Aorta (tissue), 5 donors: ENCODE measurements around the gene KRT76. TPM values are rescaled to one million over a fixed set of nuclear protein-coding genes. Genes with fewer than 3 reads are reported as not detected.

Experiments
- ATAC-seq: fragments of 200-7000 bp; cut with Tn5 transposase; one replicate; pipeline ENCODE4 v1.9.1; 2022; ENCODE audit warnings: moderate library complexity; ENCODE audit not compliant: low FRiP score
- DNase-seq, 2 donors: peaks; one replicate each; pipeline ENCODE4 v3.0.0-alpha.2; 2020
- H3K27ac ChIP-seq, 2 donors: one replicate each; pipeline ENCODE4 v1.5.1; 2013; ENCODE audit warnings: low read length in 2 of 2, mild to moderate bottlenecking in 2 of 2, moderate library complexity in 2 of 2, control low read depth in 1 of 2, inconsistent platforms in 1 of 2, low read depth in 1 of 2
- H3K27me3 ChIP-seq, 2 donors: one replicate each; pipeline ENCODE4 v1.6.1; 2013; ENCODE audit warnings: control low read depth in 1 of 2, low read length in 1 of 2, mild to moderate bottlenecking in 1 of 2, moderate library complexity in 1 of 2; ENCODE audit not compliant: insufficient read depth in 2 of 2, control insufficient read depth in 1 of 2
- H3K36me3 ChIP-seq, 2 donors: one replicate each; pipeline ENCODE4 v1.6.1; 2013; ENCODE audit warnings: control low read depth in 1 of 2, low read length in 1 of 2, mild to moderate bottlenecking in 1 of 2; ENCODE audit not compliant: insufficient read depth in 2 of 2, control insufficient read depth in 1 of 2
- H3K4me1 ChIP-seq, 2 donors: one replicate each; pipeline ENCODE4 v1.6.1; 2013; ENCODE audit warnings: low read length in 2 of 2, control low read depth in 1 of 2, mild to moderate bottlenecking in 1 of 2, moderate library complexity in 1 of 2; ENCODE audit not compliant: insufficient read depth in 2 of 2, control insufficient read depth in 1 of 2
- H3K4me3 ChIP-seq, 2 donors: one replicate each; pipeline ENCODE4 v1.5.1; 2013; ENCODE audit warnings: low read length in 2 of 2, control low read depth in 1 of 2, mild to moderate bottlenecking in 1 of 2
- H3K9me3 ChIP-seq: one replicate; pipeline ENCODE4 v1.6.1; 2013; ENCODE audit warnings: mild to moderate bottlenecking, low read length; ENCODE audit not compliant: control insufficient read depth
- WGBS, 2 donors: extraction: QIAGEN DNeasy Blood & Tissue Kit; methylation state at CpG; one replicate each; pipeline ENCODE4 v1.1.7; 2013; 5-methylcytosine and 5-hydroxymethylcytosine counted together
- intact Hi-C, 2 donors: fragments of 100-400 bp; cut with DNase I; formaldehyde crosslinking; loops; one replicate each; pipeline versions ENCODE4 v1.14.2 to v1.15.0; 2022
- polyA plus RNA-seq, 2 donors: library from polyadenylated mRNA; stranded (reverse); fragments of 200-250 nt; gene quantifications; one replicate each; pipeline ENCODE4 v1.2.3, GENCODE V29; 2013
- total RNA-seq, 2 donors: library from RNA; stranded (reverse); fragmentation: NEBNext Ultra II Directional; extraction: Animal tissue kit (Norgen Biotek cat#: 25700); gene quantifications; one replicate each; pipeline ENCODE4 v1.2.1, GENCODE V29; 2021
- donor health status: healthy with polysubstance abuse.
- donor health status: Bipolar disorder and iron deficiency.
- donor health status: DM: no; HTN: no; CAD: no.
- donor health status: DM: no; HTN: no; CAD: no.
- donor health status: DM: yes; HTN: yes; CAD: no.

KRT76 gene
- total and polyA plus RNA-seq, 4 donors, result not detected

DNA sequence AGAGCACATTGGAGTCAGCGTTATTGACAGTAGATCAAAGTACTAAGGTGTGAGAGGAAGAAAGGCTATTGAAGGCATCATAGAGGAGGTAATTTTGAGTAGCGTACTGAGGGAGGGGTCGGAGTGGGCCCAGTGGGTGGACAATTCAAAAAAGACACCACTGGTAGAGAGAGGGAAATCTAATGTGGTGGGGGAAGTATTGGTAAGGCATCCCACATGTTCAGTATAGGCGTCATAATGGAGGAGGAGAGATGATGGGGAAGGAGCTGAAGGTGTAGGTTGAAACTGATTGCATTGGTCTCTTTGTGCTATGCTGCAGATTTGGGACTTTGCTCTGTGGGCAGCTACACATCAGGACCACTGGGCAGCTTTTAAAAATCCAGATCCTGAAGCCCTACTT lies 50.1 kb downstream of the KRT76 start:
- Histone ChIP-seq H3K27ac (no peak overlapping the region), H3K4me3 (no peak overlapping the region), H3K36me3 (no peaks in the 10 kb centered on the region), H3K27me3 (no peaks in the 10 kb centered on the region), H3K4me1 (no peaks in the 10 kb centered on the region), H3K9me3 (peaks cover 2% of the 10 kb centered on the region)
- intact Hi-C loops, result no loop called here
- 81 to 84% methylated on average over 4 of the region's 4 CpGs for WGBS, 2 donors
- DNase-seq (no peak), ATAC-seq (no peak)

DNA sequence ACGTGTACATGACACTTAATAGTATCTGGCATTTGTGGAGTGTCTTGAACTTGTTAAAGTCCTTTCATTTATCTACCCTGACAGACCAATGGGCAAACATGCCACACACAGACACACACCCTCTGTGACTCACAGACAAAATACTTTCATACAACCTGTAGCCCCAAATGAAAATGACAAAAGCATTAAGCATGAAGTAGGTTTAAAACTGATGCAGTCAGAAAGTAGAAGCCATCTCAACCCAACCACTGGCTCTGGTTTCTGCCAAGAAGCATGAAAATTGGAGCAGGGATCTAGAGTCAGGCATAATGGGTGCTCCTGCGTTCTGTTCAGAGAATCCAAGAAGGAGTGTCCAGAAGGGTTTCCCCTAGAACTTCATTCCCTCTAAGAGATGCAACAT lies 50.7 kb downstream of the KRT76 start:
- H3K4me3 ChIP-seq, result no peak overlapping the region
- no peaks in the 10 kb centered on the region for H3K27me3 ChIP-seq
- H3K27ac ChIP-seq, result no peak overlapping the region
- 61 to 66% methylated on average over 2 of the region's 2 CpGs for WGBS, 2 donors
- peaks cover 2% of the 10 kb centered on the region for H3K9me3 ChIP-seq
- no peak for ATAC-seq
- no peaks in the 10 kb centered on the region for H3K36me3 ChIP-seq
- DNase-seq, result no peak
- H3K4me1 ChIP-seq, result no peaks in the 10 kb centered on the region
- intact Hi-C loops, result no loop called here

GRCh38 chr12:52724384-52724783 lies 52.8 kb downstream of the KRT76 start:
- WGBS, 2 donors, result 87 to 89% methylated on average over 3 of the region's 3 CpGs
- no peaks in the 10 kb centered on the region for H3K36me3 ChIP-seq
- no peak overlapping the region for H3K4me3 ChIP-seq
- no peaks in the 10 kb centered on the region for H3K4me1 ChIP-seq
- no peaks in the 10 kb centered on the region for H3K27me3 ChIP-seq
- H3K9me3 ChIP-seq, result no peaks in the 10 kb centered on the region
- intact Hi-C loops, result no loop called here
- H3K27ac ChIP-seq, result no peak overlapping the region
- no peak for ATAC-seq
- no peak for DNase-seq

- WGBS, 2 donors, result 73 to 78% methylated on average over 2 of the region's 2 CpGs
- no peaks in the 10 kb centered on the region for H3K9me3 ChIP-seq
- intact Hi-C loops, result no loop called here
- H3K4me1 ChIP-seq, result no peaks in the 10 kb centered on the region
- H3K36me3 ChIP-seq, result no peaks in the 10 kb centered on the region
- DNase-seq (no peak), ATAC-seq (no peak)
- no peaks in the 10 kb centered on the region for H3K27me3 ChIP-seq
- H3K27ac ChIP-seq, result no peak overlapping the region
- no peak overlapping the region for H3K4me3 ChIP-seq
Observed at GRCh38 chr12:52722680-52723079, 54.5 kb downstream of the KRT76 start.

GRCh38 chr12:52721838-52722470 lies 55.2 kb downstream of the KRT76 start:
- ATAC-seq (no peak), DNase-seq (no peak)
- Histone ChIP-seq H3K4me1 (no peaks in the 10 kb centered on the region), H3K27me3 (no peaks in the 10 kb centered on the region), H3K4me3 (no peak overlapping the region), H3K27ac (no peak overlapping the region), H3K36me3 (no peaks in the 10 kb centered on the region), H3K9me3 (no peaks in the 10 kb centered on the region)
- intact Hi-C loops, result no loop called here
- 61 to 65% methylated on average over 3 of the region's 3 CpGs for WGBS, 2 donors

- WGBS, 2 donors, result 77 to 83% methylated on average over 8 of the region's 8 CpGs
- no peak overlapping the region for H3K4me3 ChIP-seq
- H3K9me3 ChIP-seq, result peaks cover under 1% of the 10 kb centered on the region
- no peak for DNase-seq
- no peak overlapping the region for H3K27ac ChIP-seq
- no peaks in the 10 kb centered on the region for H3K36me3 ChIP-seq
- peaks cover 0 to 1% of the 10 kb centered on the region in 2 donors for H3K27me3 ChIP-seq
- intact Hi-C loops, result no loop called here
- H3K4me1 ChIP-seq, result no peaks in the 10 kb centered on the region
- ATAC-seq, result no peak
Observed at GRCh38 chr12:52720365-52720886, 56.7 kb downstream of the KRT76 start.

Other genes with a start within 250 kb of the KRT76 start
- not detected for gene KRT71, start 224.2 kb downstream of the KRT76 start, total RNA-seq
- not detected for gene KRT71, start 224.2 kb downstream of the KRT76 start, polyA plus RNA-seq
- not detected for gene KRT74, start 203.5 kb downstream of the KRT76 start, total RNA-seq
- gene KRT74, start 203.5 kb downstream of the KRT76 start, polyA plus RNA-seq, result not detected
- not detected for gene KRT72, start 175.9 kb downstream of the KRT76 start, total RNA-seq
- 1 to 10 TPM in 1 of 2 donors, not detected in 1; 1.6 TPM for gene KRT72, start 175.9 kb downstream of the KRT76 start, polyA plus RNA-seq
- gene KRT73, start 158.8 kb downstream of the KRT76 start, total RNA-seq, result not detected
- not detected for gene KRT73, start 158.8 kb downstream of the KRT76 start, polyA plus RNA-seq
- not detected for gene KRT2, start 125.1 kb downstream of the KRT76 start, total RNA-seq
- gene KRT2, start 125.1 kb downstream of the KRT76 start, polyA plus RNA-seq, result under 1 TPM; 0.05 to 0.50 TPM
- gene KRT1, start 96.9 kb downstream of the KRT76 start, total RNA-seq, result under 1 TPM in 1 of 2 donors, not detected in 1; 0.51 TPM
- gene KRT1, start 96.9 kb downstream of the KRT76 start, polyA plus RNA-seq, result not detected
- gene KRT77, start 73.8 kb downstream of the KRT76 start, total RNA-seq, result not detected
- gene KRT77, start 73.8 kb downstream of the KRT76 start, polyA plus RNA-seq, result not detected
- gene KRT3, start 18.8 kb upstream of the KRT76 start, total RNA-seq, result not detected
- not detected for gene KRT3, start 18.8 kb upstream of the KRT76 start, polyA plus RNA-seq
- gene KRT4, start 36.8 kb upstream of the KRT76 start, total RNA-seq, result not detected
- 1 to 10 TPM; 3.9 to 4.6 TPM for gene KRT4, start 36.8 kb upstream of the KRT76 start, polyA plus RNA-seq
- not detected for gene KRT79, start 57.0 kb upstream of the KRT76 start, total RNA-seq
- not detected for gene KRT79, start 57.0 kb upstream of the KRT76 start, polyA plus RNA-seq
- gene KRT78, start 71.6 kb upstream of the KRT76 start, total RNA-seq, result not detected
- gene KRT78, start 71.6 kb upstream of the KRT76 start, polyA plus RNA-seq, result 1 to 10 TPM in 1 of 2 donors, under 1 TPM in 1; 0.10 to 2.0 TPM
- gene KRT8, start 127.7 kb upstream of the KRT76 start, total RNA-seq, result 100 to 1,000 TPM in 1 of 2 donors, 10 to 100 TPM in 1; 34.5 to 102 TPM
- 100 to 1,000 TPM in 1 of 2 donors, 10 to 100 TPM in 1; 39.4 to 323 TPM for gene KRT8, start 127.7 kb upstream of the KRT76 start, polyA plus RNA-seq
- 1 to 10 TPM; 3.9 to 9.0 TPM for gene KRT18, start 171.8 kb upstream of the KRT76 start, total RNA-seq
- 10 to 100 TPM; 15.8 to 54.1 TPM for gene KRT18, start 171.8 kb upstream of the KRT76 start, polyA plus RNA-seq
- 100 to 1,000 TPM; 353 to 439 TPM for gene EIF4B, start 229.1 kb upstream of the KRT76 start, total RNA-seq
- gene EIF4B, start 229.1 kb upstream of the KRT76 start, polyA plus RNA-seq, result 100 to 1,000 TPM; 147 to 259 TPM